CD4-positive, alpha-beta T cell treated with Interleukin-12 subunit alpha and Interleukin-12 subunit beta, for 1 hour (primary cell): ENCODE data around the gene SELPLG.

ENCODE experiments used
- DNase-seq: peaks from one replicate; pipeline ENCODE4 v3.0.0-alpha.2; 2020

SELPLG gene

GRCh38 chr12:108618079-108618952 lies 15.4 kb downstream of the SELPLG start:
- peak; percentile 78 for DNase-seq

- peak; percentile 83 for DNase-seq
Observed at GRCh38 chr12:108616941-108617858, 16.5 kb downstream of the SELPLG start.

GRCh38 chr12:108616359-108616758 lies 17.3 kb downstream of the SELPLG start:
- no peak for DNase-seq

GRCh38 chr12:108615918-108616317 lies 17.8 kb downstream of the SELPLG start:
- no peak for DNase-seq

- no peak for DNase-seq
Observed at GRCh38 chr12:108614639-108615038, 19.1 kb downstream of the SELPLG start.

GRCh38 chr12:108614041-108614440 lies 19.7 kb downstream of the SELPLG start:
- no peak for DNase-seq

GRCh38 chr12:108613548-108613947 lies 20.1 kb downstream of the SELPLG start:
- DNase-seq, result no peak

- no peak for DNase-seq
Observed at GRCh38 chr12:108612788-108613282, 20.9 kb downstream of the SELPLG start.

GRCh38 chr12:108611884-108612415 lies 21.7 kb downstream of the SELPLG start:
- peak; percentile 67 for DNase-seq

- DNase-seq, result no peak
Observed at GRCh38 chr12:108610856-108611605, 22.7 kb downstream of the SELPLG start.

- DNase-seq, result no peak
Observed at GRCh38 chr12:108610336-108610815, 23.3 kb downstream of the SELPLG start.

- DNase-seq, result no peak
Observed at GRCh38 chr12:108609537-108610335, 24.0 kb downstream of the SELPLG start.

- no peak for DNase-seq
Observed at GRCh38 chr12:108608616-108609015, 25.1 kb downstream of the SELPLG start.

GRCh38 chr12:108607981-108608600 lies 25.6 kb downstream of the SELPLG start:
- no peak for DNase-seq

GRCh38 chr12:108606492-108606891 lies 27.2 kb downstream of the SELPLG start:
- DNase-seq, result no peak

- DNase-seq, result no peak
Observed at GRCh38 chr12:108605690-108606406, 27.8 kb downstream of the SELPLG start.

GRCh38 chr12:108605000-108605689 lies 28.5 kb downstream of the SELPLG start:
- no peak for DNase-seq

- DNase-seq, result no peak
Observed at GRCh38 chr12:108604208-108604941, 29.3 kb downstream of the SELPLG start.

GRCh38 chr12:108603743-108604142 lies 30.0 kb downstream of the SELPLG start:
- DNase-seq, result no peak
